Activated naive CD8-positive, alpha-beta T cell treated with anti-CD3 and anti-CD28 coated beads, Interleukin-2, amount 50 U/mL, for 24 hours (primary cell): ENCODE measurements around the gene SLC66A2.

Source experiments
- ATAC-seq: fragments of 150-1000 bp; cut with Tn5 transposase; one replicate; pipeline ENCODE4 v1.10.0; 2021
- DNase-seq: peaks from one replicate; pipeline ENCODE4 v3.0.0; 2021
- H3K27ac Mint-ChIP-seq: one replicate; pipeline ENCODE4 v1.8.0; 2021; ENCODE audit warnings: mild to moderate bottlenecking, mixed read lengths
- H3K27me3 Mint-ChIP-seq: one replicate; pipeline ENCODE4 v1.8.0; 2021; ENCODE audit warnings: mixed read lengths
- H3K36me3 Mint-ChIP-seq: one replicate; pipeline ENCODE4 v1.8.0; 2021; ENCODE audit warnings: low read depth, mixed read lengths
- H3K4me1 Mint-ChIP-seq: one replicate; pipeline ENCODE4 v1.8.0; 2021; ENCODE audit warnings: mixed read lengths
- H3K4me3 Mint-ChIP-seq: one replicate; pipeline ENCODE4 v1.8.0; 2021; ENCODE audit warnings: mild to moderate bottlenecking, moderate library complexity, mixed read lengths
- H3K9me3 Mint-ChIP-seq: one replicate; pipeline ENCODE4 v1.8.0; 2021; ENCODE audit warnings: mixed read lengths

The SLC66A2 gene

DNA sequence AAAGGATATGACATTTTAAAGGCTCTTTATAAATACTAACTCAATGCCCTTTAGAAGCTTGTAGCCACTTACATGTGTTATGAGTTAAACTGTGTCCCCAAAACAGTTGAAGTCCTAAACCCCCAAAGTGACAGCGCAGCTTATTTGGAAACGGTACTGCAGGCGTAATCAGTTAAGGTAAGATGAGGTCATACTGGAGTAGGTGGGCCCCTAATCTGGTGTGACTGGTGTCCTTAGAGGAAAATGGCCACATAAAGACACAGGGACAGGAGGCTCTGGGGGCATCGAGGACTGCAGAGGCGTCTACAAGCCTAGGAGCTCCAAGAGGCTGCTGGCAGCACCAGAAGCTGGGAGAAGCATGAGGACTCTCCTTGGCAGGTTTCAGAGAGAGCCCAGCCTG, 28.4 kb upstream of the SLC66A2 start:
- Mint-ChIP-seq H3K27ac (no peak overlapping the region), H3K27me3 (no peaks in the 10 kb centered on the region), H3K36me3 (peaks cover 40% of the 10 kb centered on the region)

DNA sequence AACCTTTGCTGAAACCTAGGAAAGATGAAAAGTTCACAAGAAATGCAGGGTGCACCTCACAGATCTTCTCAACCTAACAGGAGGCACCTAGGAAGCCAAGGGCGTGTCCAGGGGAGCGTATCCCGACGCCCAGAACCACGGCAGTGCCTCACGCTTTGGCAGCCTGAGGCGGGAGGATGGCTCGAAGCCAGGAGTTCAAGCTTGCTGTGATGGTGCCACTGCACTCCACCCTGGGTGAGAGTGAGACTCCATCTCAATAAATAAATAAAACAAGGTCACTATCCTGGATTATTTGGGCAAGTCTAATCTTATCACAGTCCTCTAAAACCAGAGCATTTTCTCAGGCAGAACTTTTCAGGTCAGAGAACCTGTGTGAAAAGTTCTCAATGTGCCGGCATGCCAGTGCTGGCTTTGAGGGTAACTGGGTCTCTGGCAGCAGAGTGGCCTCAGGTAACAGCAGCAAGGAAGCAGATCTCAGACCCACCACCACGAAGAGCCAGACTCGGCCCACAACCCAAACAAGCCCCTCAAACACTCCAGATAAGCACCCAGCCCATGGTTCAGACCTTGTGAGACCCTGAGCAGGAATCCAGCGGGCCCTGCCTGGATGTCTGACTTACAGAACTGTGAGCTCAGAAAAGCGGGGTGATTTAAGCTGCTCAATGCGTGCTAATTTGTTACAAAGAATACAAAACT, 24.7 kb upstream of the SLC66A2 start:
- peaks cover 16% of the 10 kb centered on the region for H3K4me1 Mint-ChIP-seq

More for the DNA sequence above, 28.4 kb upstream of the SLC66A2 start:
- ATAC-seq (no peak), DNase-seq (no peak)
- Mint-ChIP-seq H3K4me3 (no peak overlapping the region), H3K9me3 (no peaks in the 10 kb centered on the region), H3K4me1 (peaks cover 51% of the 10 kb centered on the region)

DNA sequence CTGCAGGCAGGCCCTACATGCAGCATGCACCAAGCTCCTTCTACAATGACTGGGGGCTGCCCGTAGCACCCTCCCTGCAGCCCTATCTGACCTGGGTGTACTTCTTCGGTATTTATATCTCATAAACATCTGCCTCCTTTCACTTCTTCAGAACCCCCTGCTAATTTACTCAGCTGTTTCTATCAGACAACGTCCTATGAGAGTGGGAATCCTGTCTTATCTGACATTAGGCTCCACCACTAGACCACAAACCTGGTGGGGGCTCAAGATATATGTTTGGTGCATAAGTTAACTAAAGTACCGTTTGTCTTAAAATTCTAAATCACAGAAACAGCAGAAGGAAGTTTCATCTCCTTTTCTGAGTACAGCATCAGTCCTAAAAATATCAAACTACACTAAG, 23.6 kb upstream of the SLC66A2 start:
- Mint-ChIP-seq H3K4me3 (no peak overlapping the region), H3K27me3 (no peaks in the 10 kb centered on the region), H3K36me3 (peaks cover 53% of the 10 kb centered on the region), H3K4me1 (peaks cover 8% of the 10 kb centered on the region), H3K9me3 (no peaks in the 10 kb centered on the region), H3K27ac (no peak overlapping the region)
- DNase-seq: no peak
- ATAC-seq: no peak

More for the DNA sequence above, 24.7 kb upstream of the SLC66A2 start:
- H3K27ac Mint-ChIP-seq: no peak overlapping the region
- DNase-seq: no peak
- no peak overlapping the region for H3K4me3 Mint-ChIP-seq
- no peaks in the 10 kb centered on the region for H3K27me3 Mint-ChIP-seq
- no peak for ATAC-seq
- H3K9me3 Mint-ChIP-seq: no peaks in the 10 kb centered on the region
- H3K36me3 Mint-ChIP-seq: peaks cover 49% of the 10 kb centered on the region

DNA sequence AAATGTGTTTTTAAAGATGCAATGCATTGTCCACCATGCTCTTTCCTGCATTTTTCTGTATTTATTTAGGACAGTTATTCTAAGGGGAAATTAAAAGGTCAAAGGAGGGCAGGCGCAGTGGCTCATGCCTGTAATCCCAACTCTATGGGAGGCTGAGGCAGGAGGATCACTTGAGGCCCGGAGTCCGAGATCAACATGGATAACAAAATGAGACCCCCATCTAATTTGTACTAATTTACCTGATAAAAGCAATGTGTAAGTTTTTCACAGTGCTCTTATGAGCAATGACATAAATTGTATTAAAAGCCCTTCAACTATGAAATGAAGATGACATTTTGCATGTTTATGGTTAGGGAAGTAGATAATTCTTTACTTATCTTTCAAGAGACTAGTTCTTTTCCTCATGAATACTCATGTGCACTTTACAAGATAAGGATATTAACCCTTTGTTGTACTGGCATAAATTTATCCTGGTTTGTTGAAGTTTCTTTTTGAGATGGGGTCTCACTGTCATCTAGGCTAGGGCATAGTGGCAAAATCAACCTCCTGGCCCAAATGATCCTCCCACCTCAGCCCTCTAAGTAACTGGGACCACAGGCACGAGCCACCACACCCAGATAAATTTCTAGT, 22.7 kb upstream of the SLC66A2 start:
- no peaks in the 10 kb centered on the region for H3K9me3 Mint-ChIP-seq
- no peak overlapping the region for H3K27ac Mint-ChIP-seq
- H3K4me3 Mint-ChIP-seq: no peak overlapping the region
- no peaks in the 10 kb centered on the region for H3K27me3 Mint-ChIP-seq
- H3K36me3 Mint-ChIP-seq: peaks cover 45% of the 10 kb centered on the region
- no peak for DNase-seq
- peaks cover 2% of the 10 kb centered on the region for H3K4me1 Mint-ChIP-seq
- no peak for ATAC-seq

DNA sequence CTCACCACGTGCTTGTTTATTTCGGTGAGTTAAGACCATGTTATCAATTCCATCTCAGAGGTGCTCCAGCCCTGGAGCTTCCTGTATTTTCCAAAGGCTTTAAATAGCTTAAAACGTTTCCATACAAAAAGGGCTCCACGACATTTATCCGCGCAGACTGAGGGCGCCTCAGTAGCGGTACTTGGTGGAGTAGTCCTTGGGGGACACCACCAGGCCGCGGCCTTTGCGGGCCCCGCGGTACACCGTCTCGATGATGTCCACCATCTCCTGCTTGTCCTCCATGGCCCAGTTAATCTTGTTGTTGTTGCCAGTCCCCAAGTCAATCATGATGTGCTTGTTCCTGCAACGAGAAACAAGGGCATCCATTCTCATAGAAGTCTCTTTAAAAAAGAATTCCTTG, 22.1 kb upstream of the SLC66A2 start:
- no peak for ATAC-seq
- no peak for DNase-seq
- Mint-ChIP-seq H3K4me1 (peaks cover 2% of the 10 kb centered on the region), H3K27me3 (no peaks in the 10 kb centered on the region), H3K4me3 (no peak overlapping the region), H3K9me3 (no peaks in the 10 kb centered on the region), H3K27ac (no peak overlapping the region), H3K36me3 (peaks cover 45% of the 10 kb centered on the region)

DNA sequence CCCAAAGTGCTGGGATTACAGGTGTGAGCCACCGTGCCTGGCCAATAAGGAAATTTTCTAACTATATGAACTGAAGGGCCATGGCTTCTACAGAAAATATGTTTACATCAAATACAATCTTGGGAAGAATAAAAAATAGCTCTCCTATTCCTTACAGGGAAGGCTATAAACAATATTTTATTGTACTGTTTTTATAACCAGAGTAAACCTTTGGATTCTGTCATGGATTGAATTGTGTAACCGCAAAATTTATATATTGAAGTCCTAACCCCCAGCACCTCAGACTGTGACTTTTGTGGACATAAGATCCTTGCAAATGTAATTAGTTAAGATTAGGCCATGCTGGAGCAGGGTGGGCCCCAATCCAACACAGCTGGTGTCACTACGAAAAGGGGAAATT, 21.3 kb upstream of the SLC66A2 start:
- no peaks in the 10 kb centered on the region for H3K9me3 Mint-ChIP-seq
- peaks cover 40% of the 10 kb centered on the region for H3K36me3 Mint-ChIP-seq
- ATAC-seq (no peak), DNase-seq (no peak)
- peaks cover 2% of the 10 kb centered on the region for H3K4me1 Mint-ChIP-seq
- H3K27me3 Mint-ChIP-seq: no peaks in the 10 kb centered on the region
- H3K27ac Mint-ChIP-seq: no peak overlapping the region
- no peak overlapping the region for H3K4me3 Mint-ChIP-seq

DNA sequence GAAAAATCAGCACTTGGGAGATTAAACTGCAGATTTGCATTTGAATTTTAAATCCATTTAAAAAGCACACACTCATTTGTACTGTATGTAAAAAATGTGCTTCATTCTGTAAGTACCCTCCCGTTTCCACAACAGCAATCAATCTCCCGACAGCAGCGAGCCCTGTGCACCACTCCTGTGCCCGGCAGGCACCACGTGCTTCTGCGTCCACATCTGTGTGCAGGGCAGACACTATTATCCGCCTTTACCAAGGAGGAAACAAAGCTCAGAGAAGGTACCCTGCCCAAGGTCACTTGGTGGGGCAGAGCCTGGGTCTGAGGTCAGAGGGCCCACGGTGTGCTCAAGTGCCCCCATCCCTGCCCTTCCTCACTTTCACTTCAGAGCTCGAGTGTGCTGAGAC, 20.5 kb upstream of the SLC66A2 start:
- Mint-ChIP-seq H3K27ac (no peak overlapping the region), H3K27me3 (no peaks in the 10 kb centered on the region), H3K36me3 (peaks cover 40% of the 10 kb centered on the region), H3K9me3 (no peaks in the 10 kb centered on the region), H3K4me3 (no peak overlapping the region), H3K4me1 (peaks cover 2% of the 10 kb centered on the region)
- ATAC-seq: no peak
- DNase-seq: no peak

DNA sequence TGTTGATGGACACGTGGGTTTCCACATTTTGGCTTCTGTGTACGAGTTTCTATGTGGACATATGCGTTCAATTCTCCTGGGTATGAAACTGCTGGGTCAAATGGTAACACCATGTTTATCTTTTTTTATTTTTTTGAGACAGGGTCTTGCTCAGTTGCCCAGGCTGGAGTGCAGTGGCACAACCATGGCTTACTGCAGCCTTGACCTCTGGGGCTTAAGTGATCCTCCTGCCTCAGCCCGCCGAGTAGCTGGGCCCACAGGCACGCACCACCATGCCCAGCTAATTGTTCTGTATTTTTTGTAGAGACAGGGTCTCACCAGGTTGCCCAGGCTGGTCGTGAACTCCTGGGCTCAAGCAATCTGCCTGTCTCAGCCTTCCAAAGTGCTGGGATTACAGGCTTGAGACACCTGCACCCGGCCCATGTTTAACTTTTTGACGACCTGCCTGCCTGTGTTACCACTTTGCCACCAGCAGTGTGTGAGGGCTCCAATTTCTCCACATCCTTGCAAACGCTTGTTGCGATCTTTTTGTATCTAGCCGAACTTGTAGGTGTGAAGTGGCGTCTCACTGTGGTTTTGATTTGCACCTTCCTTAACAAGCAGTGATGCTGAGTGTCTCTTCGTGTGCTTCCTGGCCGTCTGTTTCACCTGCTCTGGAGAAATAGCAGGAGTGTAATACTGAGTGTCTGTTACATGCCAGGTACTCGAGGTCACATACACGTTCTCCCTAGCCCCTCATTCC, 19.9 kb upstream of the SLC66A2 start:
- ATAC-seq: no peak
- no peak overlapping the region for H3K4me3 Mint-ChIP-seq
- H3K27ac Mint-ChIP-seq: no peak overlapping the region
- no peaks in the 10 kb centered on the region for H3K27me3 Mint-ChIP-seq
- no peak for DNase-seq
- peaks cover 2% of the 10 kb centered on the region for H3K4me1 Mint-ChIP-seq
- H3K36me3 Mint-ChIP-seq: peaks cover 40% of the 10 kb centered on the region
- no peaks in the 10 kb centered on the region for H3K9me3 Mint-ChIP-seq

DNA sequence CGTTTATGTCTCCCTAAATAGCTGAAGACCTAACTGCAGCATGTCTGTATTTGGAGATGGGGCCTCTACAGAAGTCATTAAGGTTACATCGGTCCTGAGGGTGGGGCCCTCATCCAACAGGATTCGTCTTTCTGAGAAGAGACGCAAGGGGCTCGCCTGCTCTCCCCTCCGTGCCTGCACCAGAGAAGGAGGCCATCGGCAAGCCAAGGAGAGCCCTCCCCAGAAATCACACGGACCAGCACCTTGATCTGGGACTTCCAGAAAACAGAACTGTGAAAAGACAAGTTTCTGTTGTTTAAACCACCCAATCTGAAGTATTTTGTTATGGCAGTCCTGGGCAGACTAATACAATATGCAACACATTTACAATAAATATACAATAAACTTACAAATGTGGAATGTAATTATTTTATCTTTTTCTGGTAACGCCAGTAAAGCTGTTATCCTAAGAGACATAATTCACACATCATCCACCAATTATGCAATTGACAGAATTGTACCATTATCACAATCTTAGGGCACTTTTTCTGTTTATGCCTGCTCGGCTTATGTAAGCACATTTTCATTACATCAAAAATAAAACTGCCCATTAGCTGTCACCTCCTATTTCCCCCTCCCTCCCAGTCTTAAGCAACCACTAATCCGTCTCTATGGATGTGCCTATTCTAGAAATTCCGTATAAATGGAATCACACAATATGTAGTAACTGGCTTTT, 19.1 kb upstream of the SLC66A2 start:
- H3K27me3 Mint-ChIP-seq: no peaks in the 10 kb centered on the region
- no peak overlapping the region for H3K27ac Mint-ChIP-seq
- ATAC-seq: no peak
- H3K4me1 Mint-ChIP-seq: peaks cover 3% of the 10 kb centered on the region
- no peak overlapping the region for H3K4me3 Mint-ChIP-seq
- DNase-seq: no peak
- H3K36me3 Mint-ChIP-seq: peaks cover 33% of the 10 kb centered on the region
- H3K9me3 Mint-ChIP-seq: no peaks in the 10 kb centered on the region

DNA sequence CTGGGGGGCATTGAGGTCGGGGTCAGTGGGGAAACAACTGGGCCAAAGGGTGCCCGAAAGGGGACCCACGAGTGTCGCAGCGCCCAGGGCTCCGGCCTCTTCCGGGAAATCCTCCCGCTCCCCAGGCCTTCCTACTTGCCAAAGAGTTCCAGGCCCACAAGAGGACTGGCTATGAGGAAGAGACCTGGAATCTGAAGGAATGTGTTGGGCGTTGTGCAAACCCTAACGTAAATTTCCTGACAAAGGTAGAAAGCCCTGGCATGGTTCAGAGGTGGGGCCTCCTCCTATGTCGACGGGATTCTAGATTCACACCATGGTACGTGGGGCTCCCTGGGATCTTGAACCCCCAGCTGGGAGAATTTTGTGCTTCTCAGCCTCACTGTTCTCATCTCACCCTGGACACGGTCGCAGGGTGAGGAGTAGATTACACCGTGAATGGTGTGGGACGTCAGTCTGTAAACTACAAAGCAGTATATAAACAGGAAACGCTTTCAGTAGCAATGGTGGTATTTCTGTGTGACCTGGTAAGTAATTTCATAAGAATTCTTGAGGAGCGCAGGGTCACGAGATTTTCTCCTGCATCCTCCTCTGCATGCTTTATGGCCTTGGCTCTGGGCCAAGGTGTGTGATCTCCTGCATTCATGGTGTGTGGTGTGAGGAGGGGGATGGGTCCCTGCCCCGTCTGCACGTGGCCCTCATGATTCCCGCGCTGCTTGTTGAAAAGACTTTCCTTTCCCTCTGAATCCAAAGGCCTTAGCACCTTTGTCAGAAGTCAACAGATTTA, 13.9 kb upstream of the SLC66A2 start:
- peak overlapping the region; percentile 57 for H3K27ac Mint-ChIP-seq
- DNase-seq: peak; percentile 20

DNA sequence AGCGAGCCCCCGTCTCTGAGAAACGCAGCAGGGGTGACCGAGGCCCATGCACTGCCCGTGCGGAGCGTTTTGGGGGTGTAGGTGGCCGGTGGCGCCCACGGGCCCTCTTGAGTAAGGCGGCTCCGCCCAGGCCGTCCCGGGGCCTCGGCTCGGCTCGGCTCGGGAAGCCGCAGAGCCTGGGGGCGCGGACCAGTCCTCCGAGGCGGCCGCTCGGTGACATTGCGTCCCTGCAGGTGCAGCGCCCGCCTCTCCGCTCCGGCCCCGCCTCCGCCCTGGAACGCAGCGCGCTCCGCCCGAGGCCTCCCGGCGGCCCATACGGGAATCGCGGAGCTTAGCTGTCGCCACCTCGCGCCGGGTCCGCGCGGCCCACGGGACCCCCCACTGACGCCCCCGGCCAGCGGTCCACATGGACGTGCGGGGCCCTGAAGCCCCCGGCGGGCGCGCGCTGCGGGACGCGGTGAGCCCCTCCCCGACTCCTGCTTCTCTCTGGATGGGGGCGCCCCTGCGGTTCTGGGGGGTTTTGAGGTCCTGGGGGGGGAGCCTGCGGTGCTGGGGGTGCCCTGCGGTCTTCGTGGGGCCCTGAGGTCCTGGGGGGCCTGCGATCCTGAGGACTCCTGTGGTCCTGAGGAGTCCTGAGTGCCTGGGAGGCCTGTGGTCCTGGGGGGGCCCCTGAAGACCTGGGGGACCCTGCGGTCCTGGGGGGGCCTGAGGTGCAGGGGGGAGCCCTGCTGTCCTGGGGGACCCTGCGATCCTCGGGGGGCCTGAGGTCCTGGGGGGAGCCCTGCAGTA, 13.1 kb upstream of the SLC66A2 start, which contains the start of gene HSBP1L1:
TSS of gene HSBP1L1 (plus strand) at position 314 of the 789 bp plus-strand sequence. CDS start at position 407, 93 bp downstream.
- ATAC-seq (peak; percentile 63), DNase-seq (peak; percentile 66)
- Mint-ChIP-seq H3K36me3 (no peaks in the 10 kb centered on the region), H3K27ac (peak within 1 kb of the TSS; percentile 88), H3K4me3 (peak within 1 kb of the TSS; percentile 75), H3K4me1 (peaks cover 52% of the 10 kb centered on the region), H3K9me3 (no peaks in the 10 kb centered on the region), H3K27me3 (peaks cover 2% of the 10 kb centered on the region)

More for the DNA sequence above, 13.9 kb upstream of the SLC66A2 start:
- ATAC-seq: no peak
- peak overlapping the region; percentile 75 for H3K4me3 Mint-ChIP-seq
- H3K36me3 Mint-ChIP-seq: no peaks in the 10 kb centered on the region
- peaks cover 45% of the 10 kb centered on the region for H3K4me1 Mint-ChIP-seq
- peaks cover 2% of the 10 kb centered on the region for H3K27me3 Mint-ChIP-seq
- no peaks in the 10 kb centered on the region for H3K9me3 Mint-ChIP-seq

DNA sequence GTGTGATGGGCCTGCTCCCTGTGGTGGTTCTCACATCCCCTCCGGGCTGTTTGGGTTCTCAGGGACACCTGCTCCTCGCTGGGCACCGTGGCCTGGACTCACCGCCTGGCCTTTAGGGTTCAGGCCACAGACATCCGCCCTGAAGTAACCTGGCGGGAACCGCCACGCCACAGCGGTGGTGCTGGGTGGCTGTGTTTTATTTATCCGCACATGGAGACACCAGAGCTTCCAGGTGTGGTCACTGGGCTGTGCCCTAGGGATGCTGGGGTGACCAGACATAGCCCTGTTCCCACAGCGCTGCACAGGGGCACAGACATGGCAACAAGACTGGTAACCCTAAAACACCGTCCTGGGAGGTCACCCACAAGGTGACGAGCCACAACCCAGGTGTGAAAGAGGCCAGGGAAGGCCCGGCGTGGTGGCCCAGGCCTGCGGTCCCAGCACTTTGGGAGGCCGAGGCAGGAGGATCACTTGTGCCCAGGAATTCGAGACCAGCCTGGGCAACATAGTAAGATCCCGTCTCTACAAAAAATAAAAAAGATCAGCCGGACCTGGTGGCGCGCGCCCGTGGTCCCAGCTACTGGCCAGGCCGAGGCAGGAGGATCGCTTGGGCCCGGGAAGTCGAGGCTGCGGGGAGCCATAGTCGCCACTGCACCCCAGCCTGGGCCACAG, 12.3 kb upstream of the SLC66A2 start:
- Mint-ChIP-seq H3K4me3 (peak overlapping the region; percentile 52), H3K27ac (peak overlapping the region; percentile 88), H3K4me1 (peaks cover 52% of the 10 kb centered on the region), H3K9me3 (no peaks in the 10 kb centered on the region), H3K36me3 (no peaks in the 10 kb centered on the region), H3K27me3 (peaks cover 2% of the 10 kb centered on the region)
- DNase-seq (no peak), ATAC-seq (no peak)
